Thyroid gland (tissue), 4 donors: ENCODE measurements around the gene MCCC1. TPM values are rescaled to one million over a fixed set of nuclear protein-coding genes. Genes with fewer than 3 reads are reported as not detected.

Experiments used
- DNase-seq, 2 donors: peaks; one replicate each; pipeline ENCODE4 v3.0.0-alpha.2; 2019
- H3K27ac ChIP-seq, 3 donors: fragments of 200-600 bp; sonication (generic); 1 replicate in 2 of 3; 2 replicates in 1 of 3; pipeline ENCODE4 v1.5.1; 2016 to 2019; ENCODE audit warnings: mild to moderate bottlenecking in 1 of 3, moderate library complexity in 1 of 3
- H3K27me3 ChIP-seq: fragments of 200-600 bp; sonication (generic); one replicate; pipeline ENCODE4 v1.5.1; 2019
- H3K36me3 ChIP-seq, 2 donors: fragments of 200-600 bp; sonication (generic); one replicate each; pipeline ENCODE4 v1.5.1; 2016 to 2019
- H3K4me1 ChIP-seq, 2 donors: fragments of 200-600 bp; sonication (generic); one replicate each; pipeline ENCODE4 v1.5.1; 2017 to 2019
- H3K4me3 ChIP-seq, 3 donors: fragments of 200-600 bp; sonication (generic); replicated peaks in 1 of 3; 1 replicate in 2 of 3; 2 replicates in 1 of 3; pipeline ENCODE4 v1.5.1; 2016; ENCODE audit warnings: mild to moderate bottlenecking in 1 of 3
- H3K9me3 ChIP-seq: fragments of 200-600 bp; sonication (generic); one replicate; pipeline ENCODE4 v1.5.1; 2017
- CTCF ChIP-seq, 6 experiments: fragments of 200-600 bp in 3 of 6; fragments of 450-650 bp in 3 of 6; sonication (generic) in 3 of 6; IDR thresholded peaks; one replicate each; pipeline ENCODE4 v1.5.1; 2016 to 2019; ENCODE audit warnings: antibody characterized with exemption in 6 of 6, mild to moderate bottlenecking in 2 of 6, inconsistent platforms in 1 of 6, moderate library complexity in 1 of 6
- POLR2A ChIP-seq, 2 donors: fragments of 450-650 bp; IDR thresholded peaks; one replicate each; pipeline ENCODE4 v1.6.1; 2017; ENCODE audit warnings: antibody characterized with exemption in 2 of 2, mild to moderate bottlenecking in 2 of 2, moderate library complexity in 1 of 2
- WGBS, 2 donors: methylation state at CpG; one replicate each; pipeline ENCODE4 v1.1.5; 2017; 5-methylcytosine and 5-hydroxymethylcytosine counted together
- intact Hi-C: fragments of 100-400 bp; cut with DNase I; formaldehyde crosslinking; loops from one replicate; pipeline ENCODE4 v1.15.1; 2023
- total RNA-seq, 4 donors: library from RNA; depleted of rRNA; stranded (reverse); fragments of >200 nt; gene quantifications; one replicate each; pipeline ENCODE4 v1.2.3, GENCODE V29; 2016

MCCC1 gene
- total RNA-seq, 4 donors from 2014 or later = 32.9 to 59.6 (median 46.3) TPM

GRCh38 chr3:182971637-182972036 is 127.7 kb downstream of the MCCC1 start:
- WGBS, 2 donors = 33 to 37% methylated on average over 2 of the region's 2 CpGs
- no peak for DNase-seq
- no peak overlapping the region for H3K4me3 ChIP-seq
- no peak overlapping the region for H3K27ac ChIP-seq
- H3K36me3 ChIP-seq = no peaks in the 10 kb centered on the region
- TF ChIP-seq POLR2A (IDR thresholded peaks at IDR 0.05) (no peak), CTCF (IDR thresholded peaks at IDR 0.05) (no peak)
- no peaks in the 10 kb centered on the region for H3K9me3 ChIP-seq
- no peaks in the 10 kb centered on the region for H3K27me3 ChIP-seq
- intact Hi-C loops = no loop called here
- peaks cover 24 to 28% of the 10 kb centered on the region in 2 donors for H3K4me1 ChIP-seq

- peaks cover 24 to 28% of the 10 kb centered on the region in 2 donors for H3K4me1 ChIP-seq
- intact Hi-C loops = no loop called here
- DNase-seq = no peak
- WGBS, 2 donors = 78 to 82% methylated on average over 3 of the region's 3 CpGs
- H3K9me3 ChIP-seq = no peaks in the 10 kb centered on the region
- no peak overlapping the region for H3K27ac ChIP-seq
- H3K27me3 ChIP-seq = no peaks in the 10 kb centered on the region
- no peak overlapping the region for H3K4me3 ChIP-seq
- no peaks in the 10 kb centered on the region for H3K36me3 ChIP-seq
- TF ChIP-seq POLR2A (IDR thresholded peaks at IDR 0.05) (no peak), CTCF (IDR thresholded peaks at IDR 0.05) (no peak)
These were observed 128.4 kb downstream of the MCCC1 start for GRCh38 chr3:182970811-182971418.

- Histone ChIP-seq H3K4me3 (no peak overlapping the region), H3K4me1 (peaks cover 23 to 24% of the 10 kb centered on the region in 2 donors), H3K9me3 (no peaks in the 10 kb centered on the region), H3K27ac (no peak overlapping the region), H3K27me3 (no peaks in the 10 kb centered on the region), H3K36me3 (no peaks in the 10 kb centered on the region)
- intact Hi-C loops = no loop called here
- WGBS, 2 donors = 97 to 98% methylated on average over 7 of the region's 7 CpGs
- TF ChIP-seq CTCF (IDR thresholded peaks at IDR 0.05) (no peak), POLR2A (IDR thresholded peaks at IDR 0.05) (no peak)
- DNase-seq = no peak
These were observed 129.4 kb downstream of the MCCC1 start for GRCh38 chr3:182969853-182970252.

- no peak overlapping the region for H3K4me3 ChIP-seq
- H3K27ac ChIP-seq = no peak overlapping the region
- H3K36me3 ChIP-seq = no peaks in the 10 kb centered on the region
- H3K4me1 ChIP-seq = peaks cover 19 to 24% of the 10 kb centered on the region in 2 donors
- no peaks in the 10 kb centered on the region for H3K9me3 ChIP-seq
- DNase-seq = no peak
- H3K27me3 ChIP-seq = no peaks in the 10 kb centered on the region
- TF ChIP-seq CTCF (IDR thresholded peaks at IDR 0.05) = no peak
- TF ChIP-seq POLR2A (IDR thresholded peaks at IDR 0.05) = no peak
- intact Hi-C loops = no loop called here
These were observed 130.0 kb downstream of the MCCC1 start for GRCh38 chr3:182969277-182969676.

GRCh38 chr3:182967218-182968204 is 131.8 kb downstream of the MCCC1 start:
- TF ChIP-seq CTCF (IDR thresholded peaks at IDR 0.05) (no peak), POLR2A (IDR thresholded peaks at IDR 0.05) (no peak)
- H3K27me3 ChIP-seq = no peaks in the 10 kb centered on the region
- no peak for DNase-seq
- H3K27ac ChIP-seq = no peak overlapping the region
- H3K9me3 ChIP-seq = no peaks in the 10 kb centered on the region
- H3K4me1 ChIP-seq = peaks cover 19 to 24% of the 10 kb centered on the region in 2 donors
- H3K36me3 ChIP-seq = no peaks in the 10 kb centered on the region
- intact Hi-C loops = no loop called here
- no peak overlapping the region for H3K4me3 ChIP-seq
- 85 to 91% methylated on average over 6 of the region's 6 CpGs for WGBS, 2 donors
